Testis (tissue), 2 donors: ENCODE results near the gene STAT4.

ENCODE experiments used
- POLR2A ChIP-seq: fragments of 450-650 bp; IDR thresholded peaks from one replicate; pipeline ENCODE4 v1.6.1; 2017; ENCODE audit warnings: antibody characterized with exemption, mild to moderate bottlenecking, moderate library complexity
- TF ChIP-seq, protein P1 (sequence below), 3 experiments: fragments of 450-650 bp in 2 of 3; fragments of 200-600 bp in 1 of 3; sonication (generic) in 1 of 3; IDR thresholded peaks; one replicate each; pipeline ENCODE4 v1.5.1; 2016 to 2019; ENCODE audit warnings: antibody characterized with exemption in 3 of 3, mild to moderate bottlenecking in 2 of 3, moderate library complexity in 1 of 3

DNA sequence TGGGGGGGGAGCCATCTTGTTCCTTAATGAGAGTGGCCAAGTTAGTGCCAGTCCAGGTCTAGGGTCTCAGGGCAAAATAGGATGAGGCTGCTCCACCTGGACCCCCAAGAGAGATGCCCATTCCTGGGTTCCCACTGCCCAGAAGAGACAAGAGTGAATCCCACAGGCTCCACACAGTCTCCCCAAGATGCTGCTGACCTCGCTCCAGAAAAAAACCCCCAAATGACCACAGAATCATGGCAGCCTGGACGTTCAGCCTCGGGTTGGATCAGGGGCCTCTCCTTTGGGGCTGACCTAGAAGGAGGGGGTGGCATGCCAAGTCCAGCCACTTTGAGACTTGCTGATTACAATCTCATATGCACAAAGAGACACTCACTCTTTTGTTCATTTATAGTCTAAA, 161.9 kb downstream of the STAT4 start:
- TF ChIP-seq, protein P1, sequence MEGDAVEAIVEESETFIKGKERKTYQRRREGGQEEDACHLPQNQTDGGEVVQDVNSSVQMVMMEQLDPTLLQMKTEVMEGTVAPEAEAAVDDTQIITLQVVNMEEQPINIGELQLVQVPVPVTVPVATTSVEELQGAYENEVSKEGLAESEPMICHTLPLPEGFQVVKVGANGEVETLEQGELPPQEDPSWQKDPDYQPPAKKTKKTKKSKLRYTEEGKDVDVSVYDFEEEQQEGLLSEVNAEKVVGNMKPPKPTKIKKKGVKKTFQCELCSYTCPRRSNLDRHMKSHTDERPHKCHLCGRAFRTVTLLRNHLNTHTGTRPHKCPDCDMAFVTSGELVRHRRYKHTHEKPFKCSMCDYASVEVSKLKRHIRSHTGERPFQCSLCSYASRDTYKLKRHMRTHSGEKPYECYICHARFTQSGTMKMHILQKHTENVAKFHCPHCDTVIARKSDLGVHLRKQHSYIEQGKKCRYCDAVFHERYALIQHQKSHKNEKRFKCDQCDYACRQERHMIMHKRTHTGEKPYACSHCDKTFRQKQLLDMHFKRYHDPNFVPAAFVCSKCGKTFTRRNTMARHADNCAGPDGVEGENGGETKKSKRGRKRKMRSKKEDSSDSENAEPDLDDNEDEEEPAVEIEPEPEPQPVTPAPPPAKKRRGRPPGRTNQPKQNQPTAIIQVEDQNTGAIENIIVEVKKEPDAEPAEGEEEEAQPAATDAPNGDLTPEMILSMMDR (IDR thresholded peaks at IDR 0.05): no peak
- no peak for TF ChIP-seq POLR2A
